NB4 (cell line): Measurements from ENCODE around the gene NME3.

Experiments used
- CTCF ChIP-seq: IDR thresholded peaks from one replicate; pipeline ENCODE4 v1.5.1; 2012; ENCODE audit warnings: low read depth, low read length
- MAX ChIP-seq: IDR thresholded peaks from 2 replicates; pipeline ENCODE4 v1.6.1; 2011; ENCODE audit warnings: low read depth, low read length
- POLR2A ChIP-seq: IDR thresholded peaks from 2 replicates; pipeline ENCODE4 v1.6.1; 2011; ENCODE audit warnings: mild to moderate bottlenecking; ENCODE audit not compliant: insufficient read length; ENCODE audit errors: extremely low read depth

GRCh38 chr16:1741553-1742165 lies 29.7 kb downstream of the NME3 start:
- TF ChIP-seq POLR2A (no peak), CTCF (no peak), MAX (no peak)
